Stimulated activated CD8-positive, alpha-beta memory T cell treated with anti-CD3 and anti-CD28 coated beads, Interleukin-15, amount 100 ng/mL, for 48 hours (primary cell): Measurements from ENCODE around the gene TMPRSS6.
A peak's percentile ranks its signal among the peaks of the same experiment; 100 is the strongest.

Experiments
- DNase-seq, 2 donors: peaks; one replicate each; pipeline ENCODE4 v3.0.0-alpha.2; 2020; ENCODE audit warnings: low read depth in 2 of 2

The TMPRSS6 gene

DNA sequence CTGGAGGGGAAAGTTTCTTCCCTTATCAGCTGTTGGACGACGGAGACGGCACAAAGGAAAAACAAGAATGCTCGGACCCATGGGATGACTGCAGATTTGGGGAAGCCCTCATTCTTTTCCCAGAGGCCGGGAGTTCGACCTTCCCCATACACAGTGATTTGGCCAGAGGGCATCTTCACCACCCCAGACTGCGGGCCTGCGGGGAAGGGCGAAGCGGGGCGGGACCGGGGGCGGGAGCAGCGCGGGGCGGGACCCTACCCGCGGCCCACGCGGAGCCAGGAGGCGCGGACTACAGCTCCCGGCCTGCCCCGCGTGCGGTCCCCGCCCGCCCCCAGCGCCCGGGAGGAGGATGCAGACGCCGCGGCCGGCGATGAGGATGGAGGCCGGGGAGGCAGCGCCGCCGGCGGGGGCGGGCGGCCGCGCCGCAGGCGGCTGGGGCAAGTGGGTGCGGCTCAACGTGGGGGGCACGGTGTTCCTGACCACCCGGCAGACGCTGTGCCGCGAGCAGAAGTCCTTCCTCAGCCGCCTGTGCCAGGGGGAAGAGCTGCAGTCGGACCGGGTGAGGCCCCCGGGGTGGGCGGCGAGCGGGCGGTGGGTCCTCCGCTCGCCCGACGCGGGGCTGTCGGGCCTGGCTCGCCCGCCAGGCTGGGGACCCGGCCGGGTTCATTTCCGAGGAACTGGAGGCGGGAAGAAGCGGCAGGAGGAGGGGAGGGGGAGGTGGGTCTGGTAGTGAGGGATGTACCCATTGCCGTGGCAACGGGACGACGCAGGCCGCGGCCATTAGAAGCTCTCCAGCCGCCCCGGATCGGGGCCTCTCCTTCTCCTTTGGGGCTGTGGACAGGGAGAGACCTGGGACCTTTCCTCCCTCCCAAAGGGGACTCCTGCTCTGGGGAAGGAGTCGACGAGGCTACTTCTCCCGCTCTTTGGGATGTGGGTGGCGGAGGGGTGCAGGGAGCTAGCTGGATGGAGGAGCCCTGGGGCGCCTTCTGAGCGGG lies 57.8 kb downstream of the TMPRSS6 start, which contains the start of gene KCTD17:
Gene KCTD17, plus strand, starts transcription at position 352 of the 995 bp plus-strand sequence. Its CDS starts 19 bp downstream, at position 371.
- DNase-seq = peak; percentile 77

DNA sequence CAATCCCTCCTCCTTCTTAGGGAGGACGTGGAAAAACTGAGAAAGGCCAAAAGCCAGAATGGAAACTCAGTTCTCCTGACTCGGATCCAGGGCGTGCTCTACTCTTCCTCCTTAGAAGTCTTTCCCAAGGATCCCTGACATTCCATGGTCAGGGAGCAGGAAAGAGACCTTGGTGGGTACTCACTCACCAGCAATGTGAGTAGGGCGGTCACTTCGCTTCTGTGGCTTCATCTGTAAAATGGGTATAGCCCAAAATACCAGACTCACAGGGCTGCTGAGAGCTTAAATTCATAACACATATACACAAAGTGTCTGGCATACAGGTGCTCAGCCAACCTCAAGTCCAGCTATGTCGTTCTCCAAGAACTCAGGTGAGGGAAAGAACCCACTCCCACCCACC lies 58.6 kb downstream of the TMPRSS6 start:
- no peak for DNase-seq

- no peak for DNase-seq
Observed at GRCh38 chr22:37049224-37049623, 60.3 kb downstream of the TMPRSS6 start.

DNA sequence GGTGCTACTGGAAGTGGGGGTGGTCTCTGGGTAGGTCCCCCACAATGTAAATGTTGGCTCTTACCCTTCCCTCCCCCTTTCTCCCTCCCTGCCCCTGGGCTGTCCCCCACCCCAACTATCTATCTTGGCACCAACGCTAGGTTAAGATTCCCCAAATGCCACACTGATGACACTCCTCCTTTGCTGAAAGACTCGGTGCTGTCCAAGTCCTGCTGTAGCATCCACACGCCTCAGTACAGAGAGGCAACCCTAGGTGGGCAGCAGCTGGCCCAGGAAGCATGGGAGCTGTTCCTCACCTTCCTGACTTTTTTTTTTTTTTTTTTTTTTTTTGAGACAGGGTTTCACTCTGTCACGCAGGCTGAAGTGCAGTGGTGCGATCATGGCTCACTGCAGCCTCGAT lies 61.4 kb downstream of the TMPRSS6 start:
- DNase-seq = no peak

DNA sequence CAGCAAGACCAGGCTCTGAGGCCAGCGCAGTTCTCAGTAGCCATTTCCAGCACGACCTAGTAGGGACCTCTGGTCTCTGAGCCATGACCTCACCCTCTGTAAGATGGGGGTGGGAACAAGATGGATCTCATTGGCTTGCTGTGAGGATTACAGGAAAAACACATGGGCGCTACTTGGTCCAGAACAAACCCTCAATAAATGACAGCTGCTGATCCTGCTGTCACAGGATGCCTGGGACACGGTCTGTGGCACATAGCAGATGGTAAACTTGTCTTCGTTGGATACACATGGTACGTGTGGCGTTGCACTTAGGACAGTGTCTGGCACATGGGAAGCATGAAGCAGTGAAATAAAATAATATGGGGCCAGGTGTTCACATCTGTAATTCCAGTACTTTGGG lies 62.5 kb downstream of the TMPRSS6 start:
- DNase-seq = no peak

- no peak for DNase-seq
Observed at GRCh38 chr22:37046589-37046988, 62.9 kb downstream of the TMPRSS6 start.

DNA sequence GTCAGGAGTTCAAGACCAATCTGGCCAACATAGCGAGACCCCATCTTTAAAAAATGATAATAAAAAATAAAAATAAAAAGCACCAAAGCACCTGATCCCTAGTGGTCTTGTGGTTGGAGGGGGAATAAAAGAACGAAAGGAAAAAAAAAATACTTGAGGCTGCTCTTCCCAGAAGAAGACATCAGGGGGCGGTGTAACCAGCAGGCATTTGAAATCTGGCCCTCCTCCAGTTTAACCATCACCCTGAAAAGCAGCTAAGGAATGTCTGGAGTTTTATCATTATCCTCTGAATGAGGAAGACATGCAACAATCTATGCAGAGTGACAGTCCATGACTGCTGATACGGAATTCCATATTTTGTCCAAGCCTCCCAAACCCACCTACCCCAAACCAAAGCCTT lies 63.6 kb downstream of the TMPRSS6 start:
- DNase-seq = no peak

GRCh38 chr22:37044634-37045625 lies 64.6 kb downstream of the TMPRSS6 start:
- DNase-seq = peak in 1 of 2 donors; percentile 14

- DNase-seq = peak in 1 of 2 donors; percentile 45
Observed at GRCh38 chr22:37043828-37044538, 65.5 kb downstream of the TMPRSS6 start.

DNA sequence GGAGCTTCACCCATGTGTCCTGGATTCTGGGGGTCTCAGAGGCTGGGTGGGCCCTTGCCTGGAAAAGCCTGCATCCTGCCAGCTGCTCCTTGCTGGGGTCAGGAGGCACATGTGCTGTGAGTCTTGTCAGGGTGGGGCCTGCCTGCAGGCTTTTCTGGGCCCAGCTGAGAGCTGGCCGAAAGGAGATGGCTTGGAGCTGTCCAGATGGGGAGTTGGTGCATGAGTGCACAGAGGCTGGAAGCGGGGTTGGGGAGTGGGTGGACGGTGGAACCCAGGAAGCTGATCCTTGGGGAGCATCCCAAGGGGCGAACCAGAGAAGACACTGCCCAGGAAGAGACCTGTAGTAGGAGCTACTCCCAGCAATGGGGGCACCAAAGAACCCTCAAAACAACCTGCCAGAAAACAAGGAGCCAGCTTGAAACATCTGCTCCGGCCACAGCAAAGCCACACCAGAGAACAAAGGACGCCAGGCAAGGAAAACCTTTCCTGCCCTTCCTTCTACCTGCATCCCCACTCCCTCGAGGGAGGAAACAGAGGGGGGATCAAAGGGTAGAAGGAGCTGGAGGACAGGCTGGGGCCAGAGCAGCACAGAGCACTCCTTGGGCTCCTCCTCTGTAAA lies 66.2 kb downstream of the TMPRSS6 start:
- no peak for DNase-seq

DNA sequence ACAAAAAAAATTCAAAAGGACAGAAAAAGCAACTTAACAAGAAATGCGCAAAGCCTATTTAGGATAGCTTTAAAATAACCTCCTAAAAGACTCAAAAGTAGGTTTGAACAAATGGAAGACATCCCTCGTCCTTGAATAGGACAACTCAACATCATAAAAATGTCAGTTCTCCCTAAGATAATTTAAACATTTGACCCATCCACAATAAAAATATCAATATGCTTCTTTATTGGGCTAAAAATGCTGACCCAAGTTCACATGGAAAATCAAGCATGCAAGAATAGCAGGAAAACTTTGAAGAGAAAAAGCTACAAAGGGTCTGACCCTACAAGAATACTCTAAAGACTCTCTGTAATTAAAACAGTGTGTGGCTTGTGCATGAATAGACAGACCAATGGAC lies 70.0 kb downstream of the TMPRSS6 start:
- no peak for DNase-seq

GRCh38 chr22:37037669-37038068 lies 71.8 kb downstream of the TMPRSS6 start:
- no peak for DNase-seq

DNA sequence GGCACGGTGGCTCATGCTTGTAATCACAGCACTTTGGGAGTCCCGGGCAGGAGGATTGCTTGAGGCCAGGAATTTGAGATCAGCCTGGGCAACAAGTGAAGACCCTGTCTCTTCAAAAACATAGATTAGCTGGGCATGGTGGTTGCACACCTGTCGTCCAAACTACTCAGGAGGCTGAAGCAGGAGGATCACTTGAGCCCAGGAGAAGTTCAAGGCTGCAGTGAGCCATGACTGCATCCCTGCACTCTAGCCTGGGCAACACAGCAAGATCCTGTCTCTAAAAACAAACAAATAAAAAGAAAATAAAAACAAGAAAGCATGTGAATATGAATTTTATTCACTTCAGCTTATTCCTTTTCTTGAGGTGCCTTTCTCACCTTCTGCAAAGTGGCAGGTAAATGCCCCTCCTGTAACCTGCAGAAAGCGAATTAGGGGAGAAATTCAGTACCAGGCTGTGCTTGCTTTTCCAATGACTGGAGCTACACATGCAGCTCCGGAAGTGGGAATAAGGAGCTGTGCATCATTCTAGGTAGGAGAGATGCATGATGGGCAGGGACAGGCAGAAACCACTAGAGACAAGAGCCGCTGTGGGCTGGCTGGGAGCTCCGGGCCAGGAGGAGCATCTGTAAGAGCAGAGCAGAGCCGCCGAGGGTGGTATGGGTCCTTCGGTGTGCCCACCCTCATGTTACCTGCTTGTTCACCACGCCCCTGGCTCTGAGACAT lies 72.7 kb downstream of the TMPRSS6 start:
- DNase-seq = no peak

GRCh38 chr22:37033605-37034430 lies 75.7 kb downstream of the TMPRSS6 start:
- DNase-seq = no peak

DNA sequence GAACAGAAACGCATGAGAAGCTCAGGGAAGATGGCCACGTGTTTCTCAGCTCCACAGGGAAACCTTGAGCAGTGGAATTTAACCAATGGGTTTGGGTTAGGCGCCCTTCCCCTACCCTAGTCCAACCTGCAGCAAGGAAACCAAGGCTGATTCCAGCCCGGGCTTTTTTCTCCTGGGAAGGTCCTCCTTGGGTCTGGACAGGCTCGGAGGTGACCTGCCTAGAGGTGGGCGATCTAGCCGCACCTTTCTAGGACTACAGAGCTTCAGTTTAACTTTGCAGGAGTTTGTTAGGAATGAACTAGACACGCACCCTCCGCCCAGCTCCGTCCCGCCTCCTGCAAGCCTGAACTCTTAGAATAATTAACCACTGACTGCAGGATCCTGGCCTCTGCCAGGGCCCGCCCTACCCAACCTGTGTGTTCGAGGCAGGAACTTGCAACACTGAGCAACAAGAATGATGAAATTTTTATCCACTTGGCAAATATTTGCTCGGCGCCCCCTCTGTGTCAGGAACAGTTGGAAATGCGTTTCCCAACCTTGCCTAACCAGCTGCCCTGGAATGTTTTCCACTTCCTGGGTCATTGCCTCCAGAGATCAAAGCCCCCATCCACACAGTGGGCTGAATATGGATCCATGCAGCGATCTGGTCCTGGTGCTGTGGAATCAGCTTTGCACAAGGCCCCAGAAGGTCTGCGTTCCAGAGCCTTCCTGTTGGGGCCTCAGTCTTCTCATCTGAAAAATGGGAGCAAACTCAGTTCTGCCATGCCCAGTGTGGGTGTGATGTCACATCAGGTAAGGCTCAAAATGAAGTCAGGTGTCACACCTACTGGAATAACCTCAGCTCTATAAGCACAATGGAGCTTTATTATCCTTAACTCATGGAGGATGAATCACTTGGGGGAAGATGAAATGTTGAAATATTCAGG lies 76.7 kb downstream of the TMPRSS6 start:
- DNase-seq = no peak

DNA sequence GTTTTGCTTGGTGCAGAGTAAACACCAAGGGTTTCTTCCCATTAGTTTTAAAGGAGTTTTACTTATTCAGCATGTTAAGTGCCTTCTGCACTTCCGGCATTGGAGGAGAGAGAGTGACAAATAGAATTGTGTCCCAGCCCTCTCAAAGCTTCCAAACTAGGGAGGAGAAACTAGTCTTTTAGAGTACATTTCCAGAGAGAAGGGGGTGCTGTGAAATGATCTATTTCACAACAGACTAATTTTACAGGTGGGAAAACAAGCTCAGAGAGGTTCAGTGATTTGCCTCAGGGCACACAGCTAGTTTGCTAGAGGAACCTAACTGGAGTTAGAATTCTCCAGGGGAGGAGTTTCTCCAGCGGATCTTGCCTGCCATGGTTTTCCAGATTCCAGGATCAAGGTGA lies 77.4 kb downstream of the TMPRSS6 start:
- no peak for DNase-seq

DNA sequence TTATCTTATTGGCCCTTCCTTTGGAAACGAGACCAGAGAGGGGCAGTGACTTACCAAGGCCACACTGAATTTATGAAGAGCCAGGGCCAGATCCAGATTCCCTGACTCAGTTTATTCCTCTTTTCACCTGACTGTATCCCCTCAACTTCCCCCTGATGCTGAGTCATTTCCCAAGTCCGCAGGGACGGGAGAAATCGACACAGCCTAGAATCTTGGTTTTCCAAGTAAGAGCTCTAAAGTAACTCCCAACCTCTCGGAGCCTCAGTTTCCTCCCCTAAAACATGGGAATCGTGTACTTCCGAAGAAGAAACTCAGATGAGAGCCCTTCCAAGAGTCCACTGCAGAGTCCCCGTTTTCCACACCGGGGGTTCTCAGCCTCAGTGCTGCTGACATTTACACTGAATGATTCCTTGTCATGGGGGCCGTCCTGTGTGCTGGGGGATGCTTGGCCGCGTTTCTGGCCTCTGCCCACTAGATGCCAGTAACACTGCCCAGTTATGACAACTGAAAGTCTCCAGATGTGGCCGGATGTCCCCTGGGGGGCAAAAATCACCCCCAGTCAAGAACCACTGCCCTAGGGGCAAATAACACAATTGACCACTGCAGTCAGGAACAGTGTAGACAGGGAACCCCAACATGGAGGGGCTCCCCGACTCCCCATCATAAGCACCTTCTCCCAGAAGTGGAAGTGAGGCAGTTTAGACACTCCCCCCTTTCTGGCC lies 78.8 kb downstream of the TMPRSS6 start:
- DNase-seq = no peak
